Endothelial cell (in vitro differentiated cells): ENCODE measurements around the gene SCRN1. TPM values are rescaled to one million over a fixed set of nuclear protein-coding genes. Genes with fewer than 3 reads are reported as not detected.

Source experiments
- DNase-seq: peaks from one replicate; pipeline ENCODE4 v3.0.0; 2021; ENCODE audit warnings: low spot score
- H3K27ac Mint-ChIP-seq: one replicate; pipeline ENCODE4 v1.8.0; 2021; ENCODE audit warnings: mixed read lengths, inconsistent platforms; ENCODE audit not compliant: unreplicated experiment
- H3K27me3 Mint-ChIP-seq: one replicate; pipeline ENCODE4 v1.8.0; 2021; ENCODE audit warnings: mild to moderate bottlenecking, moderate library complexity, mixed read lengths, inconsistent platforms; ENCODE audit not compliant: unreplicated experiment
- H3K36me3 Mint-ChIP-seq: one replicate; pipeline ENCODE4 v1.8.0; 2021; ENCODE audit warnings: mild to moderate bottlenecking, low read depth, mixed read lengths, inconsistent platforms; ENCODE audit not compliant: unreplicated experiment
- H3K4me1 Mint-ChIP-seq: one replicate; pipeline ENCODE4 v1.8.0; 2021; ENCODE audit warnings: mild to moderate bottlenecking, mixed read lengths, inconsistent platforms; ENCODE audit not compliant: unreplicated experiment
- H3K4me3 Mint-ChIP-seq: one replicate; pipeline ENCODE4 v1.8.0; 2021; ENCODE audit warnings: mild to moderate bottlenecking, mixed read lengths, inconsistent platforms; ENCODE audit not compliant: unreplicated experiment
- H3K9me3 Mint-ChIP-seq: one replicate; pipeline ENCODE4 v1.8.0; 2021; ENCODE audit warnings: mixed read lengths, inconsistent platforms; ENCODE audit not compliant: unreplicated experiment
- CTCF ChIP-seq: fragments of 200-600 bp; sonication (generic); IDR thresholded peaks from one replicate; pipeline ENCODE4 v1.5.0; 2021; ENCODE audit warnings: antibody characterized with exemption; ENCODE audit not compliant: unreplicated experiment
- total RNA-seq: library from RNA; stranded (reverse); fragmentation: NEBNext Ultra II Directional; extraction: Animal tissue kit (Norgen Biotek cat#: 25700); gene quantifications from one replicate; pipeline ENCODE4 v1.2.1, GENCODE V29; 2021; ENCODE audit not compliant: unreplicated experiment

The SCRN1 gene
- total RNA-seq, 1 donor from 2014 or later: 64.4 TPM

GRCh38 chr7:29957521-29958310, 31.9 kb downstream of the SCRN1 start:
- TF ChIP-seq CTCF: no peak
- peaks cover 16% of the 10 kb centered on the region for H3K4me1 Mint-ChIP-seq
- no peak for DNase-seq
- no peak overlapping the region for H3K27ac Mint-ChIP-seq
- no peaks in the 10 kb centered on the region for H3K9me3 Mint-ChIP-seq
- H3K36me3 Mint-ChIP-seq: peaks cover 17% of the 10 kb centered on the region
- H3K27me3 Mint-ChIP-seq: no peaks in the 10 kb centered on the region
- H3K4me3 Mint-ChIP-seq: no peak overlapping the region

GRCh38 chr7:29956487-29956836, 33.1 kb downstream of the SCRN1 start:
- DNase-seq: no peak
- Mint-ChIP-seq H3K4me3 (no peak overlapping the region), H3K36me3 (peaks cover 27% of the 10 kb centered on the region), H3K4me1 (peaks cover 16% of the 10 kb centered on the region), H3K27ac (no peak overlapping the region), H3K27me3 (no peaks in the 10 kb centered on the region), H3K9me3 (no peaks in the 10 kb centered on the region)
- TF ChIP-seq CTCF: no peak

GRCh38 chr7:29955799-29956486, 33.7 kb downstream of the SCRN1 start:
- H3K9me3 Mint-ChIP-seq: no peaks in the 10 kb centered on the region
- peak; percentile 12 for DNase-seq
- no peak overlapping the region for H3K4me3 Mint-ChIP-seq
- H3K27me3 Mint-ChIP-seq: no peaks in the 10 kb centered on the region
- H3K27ac Mint-ChIP-seq: no peak overlapping the region
- peaks cover 31% of the 10 kb centered on the region for H3K36me3 Mint-ChIP-seq
- TF ChIP-seq CTCF: no peak
- peaks cover 16% of the 10 kb centered on the region for H3K4me1 Mint-ChIP-seq

- no peaks in the 10 kb centered on the region for H3K27me3 Mint-ChIP-seq
These were observed 34.4 kb downstream of the SCRN1 start for GRCh38 chr7:29955075-29955792.

More at GRCh38 chr7:29955075-29955792, 34.4 kb downstream of the SCRN1 start:
- peaks cover 16% of the 10 kb centered on the region for H3K4me1 Mint-ChIP-seq
- no peak overlapping the region for H3K27ac Mint-ChIP-seq
- DNase-seq: no peak
- H3K9me3 Mint-ChIP-seq: no peaks in the 10 kb centered on the region
- H3K36me3 Mint-ChIP-seq: peaks cover 37% of the 10 kb centered on the region
- TF ChIP-seq CTCF: no peak
- H3K4me3 Mint-ChIP-seq: no peak overlapping the region
